Measurements from ENCODE around the gene SLCO4A1. TPM values are rescaled to one million over a fixed set of nuclear protein-coding genes. Genes with fewer than 3 reads are reported as not detected.

SLCO4A1 gene
- total and polyA plus RNA-seq, 2 experiments from 2014 or later, result 25.8 to 99.0 TPM

- no peaks in the 10 kb centered on the region for H3K9me2 ChIP-seq (replicated peaks; ENCODE audit: insufficient read depth)
- no peaks in the 10 kb centered on the region for H3K79me2 ChIP-seq
- H3K4me2 ChIP-seq, result no peak overlapping the region
- H3K9me3 ChIP-seq (ENCODE audit: low read depth), result no peaks in the 10 kb centered on the region
- no peak overlapping the region for H2AFZ ChIP-seq
- H3K27me3 ChIP-seq, result peaks cover 23% of the 10 kb centered on the region
- no peak overlapping the region for H3K4me3 ChIP-seq
- peaks cover 50% of the 10 kb centered on the region for H3K4me1 ChIP-seq (ENCODE audit: insufficient read depth)
- WGBS (ENCODE audit: low lambda C conversion rate, missing lambda C conversion rate), result 81% methylated on average over 12 of the region's 12 CpGs
- H4K20me1 ChIP-seq (ENCODE audit: insufficient read depth, poor library complexity, severe bottlenecking), result no peaks in the 10 kb centered on the region
- TF ChIP-seq EZH2phosphoT487 (IDR thresholded peaks at IDR 0.05; ENCODE audit: low read depth, severe bottlenecking, unreplicated experiment) (no peak), CTCF (IDR thresholded peaks at IDR 0.05; ENCODE audit: poor library complexity) (no peak), EZH2 (IDR thresholded peaks at IDR 0.05; ENCODE audit: borderline replicate concordance) (no peak)
- H3K36me3 ChIP-seq (replicated peaks; ENCODE audit: insufficient read depth, low read depth), result no peaks in the 10 kb centered on the region
- no peak for DNase-seq (ENCODE audit: low spot score)
- no peak overlapping the region for H3K27ac ChIP-seq
Observed at GRCh38 chr20:62638055-62638570, 4.2 kb upstream of the SLCO4A1 start.

DNA sequence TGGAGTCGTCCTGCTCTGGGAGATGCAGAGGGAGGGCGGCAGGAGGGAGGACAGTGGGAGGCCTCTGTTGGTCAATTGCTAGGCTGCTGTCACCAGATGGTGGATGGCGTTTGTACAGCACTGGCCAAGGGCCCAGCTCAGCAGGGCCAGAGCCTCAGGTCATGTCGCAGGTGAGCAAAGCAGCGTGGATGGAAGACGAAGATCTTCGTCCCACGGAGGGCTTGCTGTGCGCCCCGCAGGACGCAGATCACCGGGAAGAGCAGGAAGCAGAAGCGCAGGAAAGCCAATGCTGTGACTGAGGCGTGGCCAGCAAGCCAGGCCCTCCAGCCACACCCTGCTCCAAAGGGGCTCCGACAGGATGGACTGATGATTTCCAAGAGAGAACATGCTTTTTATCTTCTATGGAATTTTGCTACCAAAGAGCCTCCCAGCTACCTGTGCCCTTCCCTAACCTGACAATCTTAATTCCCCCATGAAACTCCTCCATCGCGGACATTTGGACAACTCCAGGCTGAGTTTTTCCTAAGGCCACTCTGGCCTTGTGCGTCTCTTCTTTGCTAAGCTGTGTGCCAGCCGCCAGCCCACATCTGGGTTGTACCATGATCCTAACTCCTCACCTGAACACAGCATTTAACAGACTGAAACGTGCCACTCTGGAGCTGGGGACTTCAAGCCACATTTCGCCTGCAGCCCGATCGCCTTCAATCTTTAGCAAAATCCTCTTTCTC lies 3.5 kb upstream of the SLCO4A1 start:
- no peak for DNase-seq (ENCODE audit: low spot score)
- peaks cover 30% of the 10 kb centered on the region for H3K27me3 ChIP-seq
- 90% methylated on average over 23 of the region's 23 CpGs for WGBS (ENCODE audit: low lambda C conversion rate, missing lambda C conversion rate)
- H3K9me3 ChIP-seq (ENCODE audit: low read depth), result no peaks in the 10 kb centered on the region
- peaks cover 48% of the 10 kb centered on the region for H3K4me1 ChIP-seq (ENCODE audit: insufficient read depth)
- H3K79me2 ChIP-seq, result no peaks in the 10 kb centered on the region
- no peak overlapping the region for H3K27ac ChIP-seq
- no peak overlapping the region for H3K4me3 ChIP-seq
- H3K9me2 ChIP-seq (replicated peaks; ENCODE audit: insufficient read depth), result no peaks in the 10 kb centered on the region
- TF ChIP-seq CTCF (IDR thresholded peaks at IDR 0.05; ENCODE audit: poor library complexity) (no peak), EZH2phosphoT487 (IDR thresholded peaks at IDR 0.05; ENCODE audit: low read depth, severe bottlenecking, unreplicated experiment) (no peak), EZH2 (IDR thresholded peaks at IDR 0.05; ENCODE audit: borderline replicate concordance) (no peak)
- H3K4me2 ChIP-seq, result no peak overlapping the region
- no peaks in the 10 kb centered on the region for H3K36me3 ChIP-seq (replicated peaks; ENCODE audit: insufficient read depth, low read depth)
- H2AFZ ChIP-seq, result no peak overlapping the region
- H4K20me1 ChIP-seq (ENCODE audit: insufficient read depth, poor library complexity, severe bottlenecking), result no peaks in the 10 kb centered on the region

- peaks cover 33% of the 10 kb centered on the region for H3K27me3 ChIP-seq
- no peak overlapping the region for H3K4me3 ChIP-seq
- TF ChIP-seq EZH2phosphoT487 (IDR thresholded peaks at IDR 0.05; ENCODE audit: low read depth, severe bottlenecking, unreplicated experiment), result no peak
- no peak for TF ChIP-seq EZH2 (IDR thresholded peaks at IDR 0.05; ENCODE audit: borderline replicate concordance)
- no peak overlapping the region for H3K4me2 ChIP-seq
- no peaks in the 10 kb centered on the region for H3K36me3 ChIP-seq (replicated peaks; ENCODE audit: insufficient read depth, low read depth)
- no peaks in the 10 kb centered on the region for H4K20me1 ChIP-seq (ENCODE audit: insufficient read depth, poor library complexity, severe bottlenecking)
- DNase-seq (ENCODE audit: low spot score), result no peak
- H3K27ac ChIP-seq, result no peak overlapping the region
- H3K9me3 ChIP-seq (ENCODE audit: low read depth), result no peaks in the 10 kb centered on the region
- peaks cover 38% of the 10 kb centered on the region for H3K4me1 ChIP-seq (ENCODE audit: insufficient read depth)
- H3K9me2 ChIP-seq (replicated peaks; ENCODE audit: insufficient read depth), result no peaks in the 10 kb centered on the region
- no peak overlapping the region for H2AFZ ChIP-seq
- no peaks in the 10 kb centered on the region for H3K79me2 ChIP-seq
- WGBS (ENCODE audit: low lambda C conversion rate, missing lambda C conversion rate), result 78% methylated on average over 9 of the region's 9 CpGs
Observed at GRCh38 chr20:62639765-62640164, 2.5 kb upstream of the SLCO4A1 start.

DNA sequence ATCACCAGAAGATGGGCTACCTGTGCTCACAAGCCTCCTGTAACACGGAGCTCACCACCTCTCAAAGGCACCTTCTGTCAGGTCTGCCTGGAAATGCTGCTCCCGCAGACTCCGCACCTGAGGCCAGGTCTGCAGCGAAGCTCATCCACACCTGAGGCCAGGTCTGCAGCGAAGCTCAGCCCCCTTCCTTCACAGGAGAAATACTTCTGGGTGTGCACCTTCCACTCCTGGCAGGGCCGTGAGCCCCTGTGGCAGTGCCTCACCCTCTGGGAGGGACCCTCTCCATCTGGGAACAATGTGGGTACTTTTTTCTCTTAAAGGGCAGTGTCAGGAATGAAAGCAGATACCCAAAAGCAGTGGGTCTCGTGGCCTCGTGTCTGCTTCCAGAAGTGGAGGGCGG lies 1.4 kb upstream of the SLCO4A1 start:
- H3K4me1 ChIP-seq (ENCODE audit: insufficient read depth), result peaks cover 33% of the 10 kb centered on the region

More for the DNA sequence above, 1.4 kb upstream of the SLCO4A1 start:
- H3K4me2 ChIP-seq, result no peak overlapping the region
- DNase-seq (ENCODE audit: low spot score), result no peak
- no peaks in the 10 kb centered on the region for H3K79me2 ChIP-seq
- peaks cover 33% of the 10 kb centered on the region for H3K27me3 ChIP-seq
- TF ChIP-seq EZH2 (IDR thresholded peaks at IDR 0.05; ENCODE audit: borderline replicate concordance) (no peak), EZH2phosphoT487 (IDR thresholded peaks at IDR 0.05; ENCODE audit: low read depth, severe bottlenecking, unreplicated experiment) (no peak), CTCF (IDR thresholded peaks at IDR 0.05; ENCODE audit: poor library complexity) (no peak)
- no peak overlapping the region for H3K4me3 ChIP-seq
- H4K20me1 ChIP-seq (ENCODE audit: insufficient read depth, poor library complexity, severe bottlenecking), result no peaks in the 10 kb centered on the region
- no peaks in the 10 kb centered on the region for H3K9me3 ChIP-seq (ENCODE audit: low read depth)
- H3K36me3 ChIP-seq (replicated peaks; ENCODE audit: insufficient read depth, low read depth), result no peaks in the 10 kb centered on the region
- WGBS (ENCODE audit: low lambda C conversion rate, missing lambda C conversion rate), result 88% methylated on average over 9 of the region's 9 CpGs
- H3K9me2 ChIP-seq (replicated peaks; ENCODE audit: insufficient read depth), result no peaks in the 10 kb centered on the region
- H3K27ac ChIP-seq, result no peak overlapping the region
- H2AFZ ChIP-seq, result no peak overlapping the region
